Esophagus muscularis mucosa (tissue), 4 donors: Measurements from ENCODE around the gene AHR. TPM values are rescaled to one million over a fixed set of nuclear protein-coding genes. Genes with fewer than 3 reads are reported as not detected.

ENCODE experiments used
- DNase-seq: peaks from one replicate; pipeline ENCODE4 v3.0.0-alpha.2; 2017; ENCODE audit errors: extremely low spot score
- H3K27ac ChIP-seq, 4 donors: fragments of 200-600 bp; sonication (generic); replicated peaks in 1 of 4; 1 replicate in 3 of 4; 2 replicates in 1 of 4; pipeline ENCODE4 v1.5.1; 2016 to 2019; ENCODE audit warnings: mild to moderate bottlenecking in 1 of 4
- H3K27me3 ChIP-seq, 4 donors: fragments of 200-600 bp; sonication (generic); one replicate each; pipeline versions ENCODE4 v1.5.1 to v1.6.0; 2016 to 2019
- H3K36me3 ChIP-seq, 4 donors: fragments of 200-600 bp; sonication (generic); one replicate each; pipeline ENCODE4 v1.5.1; 2016 to 2019
- H3K4me1 ChIP-seq, 4 donors: fragments of 200-600 bp; sonication (generic); one replicate each; pipeline ENCODE4 v1.5.1; 2016 to 2019
- H3K4me3 ChIP-seq, 4 donors: fragments of 200-600 bp; sonication (generic); 1 replicate in 2 of 4; 2 replicates in 2 of 4; pipeline ENCODE4 v1.5.1; 2016 to 2019; ENCODE audit warnings: mild to moderate bottlenecking in 4 of 4, moderate library complexity in 1 of 4
- H3K9me3 ChIP-seq, 4 donors: fragments of 200-600 bp; sonication (generic); 1 replicate in 3 of 4; 2 replicates in 1 of 4; pipeline ENCODE4 v1.5.1; 2016 to 2019
- CTCF ChIP-seq, 3 experiments: fragments of 200-600 bp in 2 of 3; fragments of 450-650 bp in 1 of 3; sonication (generic) in 2 of 3; IDR thresholded peaks; one replicate each; pipeline ENCODE4 v1.5.1; 2017 to 2019; ENCODE audit warnings: antibody characterized with exemption in 3 of 3, mild to moderate bottlenecking in 2 of 3, moderate library complexity in 1 of 3
- EP300 ChIP-seq: sonication (generic); formaldehyde crosslinking; IDR thresholded peaks from one replicate; pipeline ENCODE4 v1.6.1; 2017; ENCODE audit warnings: antibody characterized with exemption
- POLR2A ChIP-seq: fragments of 450-650 bp; IDR thresholded peaks from one replicate; pipeline ENCODE4 v1.6.1; 2017; ENCODE audit warnings: antibody characterized with exemption, moderate library complexity, mild to moderate bottlenecking, low read depth
- POLR2AphosphoS5 ChIP-seq, 2 donors: sonication (generic); formaldehyde crosslinking; IDR thresholded peaks; one replicate each; pipeline ENCODE4 v1.6.1; 2017; ENCODE audit warnings: antibody characterized with exemption in 2 of 2
- WGBS: methylation state at CpG from one replicate; pipeline ENCODE4 v1.1.5; 2018; 5-methylcytosine and 5-hydroxymethylcytosine counted together
- intact Hi-C: fragments of 100-400 bp; cut with DNase I; formaldehyde crosslinking; loops from one replicate; pipeline ENCODE4 v1.15.1; 2023
- total RNA-seq, 4 donors: library from RNA; depleted of rRNA; stranded (reverse); fragments of >200 nt; gene quantifications; one replicate each; pipeline versions ENCODE4 v1.1.0 to v1.2.1, GENCODE V29; 2016

The AHR gene
- total RNA-seq, 4 donors from 2014 or later, result 67.3 to 111 (median 77.8) TPM

- H3K36me3 ChIP-seq, result peaks cover 0 to 43% (median 24%) of the 10 kb centered on the region in 4 donors
- no peaks in the 10 kb centered on the region for H3K9me3 ChIP-seq
- peaks cover 0 to 15% (median 8%) of the 10 kb centered on the region in 4 donors for H3K4me1 ChIP-seq
- DNase-seq, result no peak
- intact Hi-C loops, result no loop called here
- H3K27ac ChIP-seq, result no peak overlapping the region
- TF ChIP-seq EP300 (no peak), POLR2AphosphoS5 (IDR thresholded peaks at IDR 0.05) (no peak), POLR2A (no peak), CTCF (IDR thresholded peaks at IDR 0.05) (no peak)
- no peaks in the 10 kb centered on the region for H3K27me3 ChIP-seq
- no peak overlapping the region for H3K4me3 ChIP-seq
- WGBS, result 73% methylated on average over 2 of the region's 2 CpGs
These were observed 27.9 kb downstream of the AHR start for GRCh38 chr7:17326378-17326777.

- DNase-seq, result no peak
- Histone ChIP-seq H3K9me3 (no peaks in the 10 kb centered on the region), H3K4me1 (peaks cover 0 to 14% (median 8%) of the 10 kb centered on the region in 4 donors), H3K36me3 (peaks cover 0 to 64% (median 27%) of the 10 kb centered on the region in 4 donors), H3K27me3 (no peaks in the 10 kb centered on the region), H3K27ac (no peak overlapping the region), H3K4me3 (no peak overlapping the region)
- TF ChIP-seq EP300, result no peak
- TF ChIP-seq CTCF (IDR thresholded peaks at IDR 0.05), result no peak
- no peak for TF ChIP-seq POLR2A
- TF ChIP-seq POLR2AphosphoS5 (IDR thresholded peaks at IDR 0.05), result no peak
- intact Hi-C loops, result no loop called here
These were observed 30.2 kb downstream of the AHR start for GRCh38 chr7:17328641-17329040.

GRCh38 chr7:17329440-17329839 lies 31.0 kb downstream of the AHR start:
- no peak for DNase-seq
- TF ChIP-seq EP300, result no peak
- no peak for TF ChIP-seq POLR2AphosphoS5 (IDR thresholded peaks at IDR 0.05)
- TF ChIP-seq CTCF (IDR thresholded peaks at IDR 0.05), result no peak
- TF ChIP-seq POLR2A, result no peak
- H3K4me1 ChIP-seq, result peaks cover 0 to 14% (median 8%) of the 10 kb centered on the region in 4 donors
- intact Hi-C loops, result no loop called here
- H3K36me3 ChIP-seq, result peaks cover 2 to 65% (median 26%) of the 10 kb centered on the region in 4 donors
- no peaks in the 10 kb centered on the region for H3K9me3 ChIP-seq
- H3K27me3 ChIP-seq, result no peaks in the 10 kb centered on the region
- no peak overlapping the region for H3K4me3 ChIP-seq
- H3K27ac ChIP-seq, result no peak overlapping the region

- H3K36me3 ChIP-seq, result peaks cover 9 to 73% (median 36%) of the 10 kb centered on the region in 4 donors
- H3K4me1 ChIP-seq, result peaks cover 0 to 10% (median 3%) of the 10 kb centered on the region in 4 donors
- WGBS, result 85% methylated on average over 2 of the region's 2 CpGs
- H3K9me3 ChIP-seq, result no peaks in the 10 kb centered on the region
- DNase-seq, result no peak
- no peak overlapping the region for H3K4me3 ChIP-seq
- no peak overlapping the region for H3K27ac ChIP-seq
- no peaks in the 10 kb centered on the region for H3K27me3 ChIP-seq
- intact Hi-C loops, result no loop called here
- TF ChIP-seq EP300 (no peak), POLR2AphosphoS5 (IDR thresholded peaks at IDR 0.05) (no peak), POLR2A (no peak), CTCF (IDR thresholded peaks at IDR 0.05) (no peak)
These were observed 33.5 kb downstream of the AHR start for GRCh38 chr7:17331891-17332501.

GRCh38 chr7:17333221-17333620 lies 34.8 kb downstream of the AHR start:
- Histone ChIP-seq H3K27me3 (no peaks in the 10 kb centered on the region), H3K4me1 (peaks cover 0 to 10% (median 3%) of the 10 kb centered on the region in 4 donors), H3K4me3 (no peak overlapping the region), H3K9me3 (no peaks in the 10 kb centered on the region), H3K36me3 (peaks cover 9 to 79% (median 38%) of the 10 kb centered on the region in 4 donors), H3K27ac (no peak overlapping the region)
- intact Hi-C loops, result no loop called here
- no peak for TF ChIP-seq CTCF (IDR thresholded peaks at IDR 0.05)
- TF ChIP-seq EP300, result no peak
- no peak for TF ChIP-seq POLR2AphosphoS5 (IDR thresholded peaks at IDR 0.05)
- no peak for TF ChIP-seq POLR2A
- DNase-seq, result no peak
